NCI-H345 (cell line): ENCODE data around the gene CFAP410.
"Not testable (repeated sequence)": the region's sequence is repeated elsewhere in the genome, so short reads cannot be mapped to it uniquely, and the experiment has no call there.

ENCODE experiments used
- DNase-seq: peaks from one replicate; lab custom pipeline; 2025; lab: John Stamatoyannopoulos, UW

Gene CFAP410

GRCh38 chr21:44316277-44316900 is 22.8 kb downstream of the CFAP410 start:
- DNase-seq = no peak

- no peak for DNase-seq
These were observed 23.4 kb downstream of the CFAP410 start for GRCh38 chr21:44315691-44316203.

- no peak for DNase-seq
These were observed 24.6 kb downstream of the CFAP410 start for GRCh38 chr21:44314561-44314960.

DNA sequence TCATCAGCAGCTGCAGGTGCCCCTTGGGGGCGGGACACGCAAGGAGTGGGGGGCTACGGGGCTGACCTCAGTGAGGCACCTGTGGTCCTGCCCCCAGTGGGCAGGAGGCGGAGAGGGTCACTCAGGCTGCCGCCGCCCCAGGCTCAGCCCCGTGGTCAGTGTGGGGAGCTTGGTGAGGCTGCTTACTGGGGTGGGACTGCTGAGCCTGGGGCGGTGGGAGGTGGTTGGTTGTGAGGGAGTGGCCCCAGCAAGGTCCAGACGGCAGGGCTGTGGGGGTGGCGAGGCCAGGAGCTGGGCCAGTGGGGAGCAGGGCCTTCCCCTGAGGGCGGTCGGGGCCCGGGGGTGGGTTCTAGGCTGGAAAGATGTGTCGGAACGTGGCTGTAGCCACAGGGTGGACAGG is 25.1 kb downstream of the CFAP410 start:
- DNase-seq = no peak

DNA sequence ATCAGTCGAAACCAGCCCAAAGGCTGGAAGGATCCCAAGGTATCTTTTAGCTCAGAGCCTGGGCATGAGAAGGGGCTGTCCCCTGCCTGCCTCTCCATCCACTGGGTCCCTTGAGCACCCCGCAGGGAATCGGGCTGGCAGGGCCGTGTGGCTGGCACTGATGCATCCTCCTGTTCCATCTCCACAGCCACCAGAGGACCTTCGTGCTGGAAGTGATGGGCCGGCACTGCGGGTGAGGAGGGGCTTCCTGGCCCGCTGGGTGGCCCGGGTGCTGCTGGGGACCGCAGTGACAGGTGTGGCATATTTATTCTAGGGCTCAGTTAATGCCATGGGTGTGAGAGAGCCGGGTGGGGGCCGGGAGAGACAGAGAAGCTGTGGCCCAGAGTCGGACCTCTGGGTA is 25.7 kb downstream of the CFAP410 start:
- DNase-seq = no peak

GRCh38 chr21:44312716-44313115 is 26.5 kb downstream of the CFAP410 start:
- DNase-seq = no peak

- no peak for DNase-seq
These were observed 27.1 kb downstream of the CFAP410 start for GRCh38 chr21:44312089-44312488.

- DNase-seq = no peak
These were observed 28.3 kb downstream of the CFAP410 start for GRCh38 chr21:44310628-44311507.

DNA sequence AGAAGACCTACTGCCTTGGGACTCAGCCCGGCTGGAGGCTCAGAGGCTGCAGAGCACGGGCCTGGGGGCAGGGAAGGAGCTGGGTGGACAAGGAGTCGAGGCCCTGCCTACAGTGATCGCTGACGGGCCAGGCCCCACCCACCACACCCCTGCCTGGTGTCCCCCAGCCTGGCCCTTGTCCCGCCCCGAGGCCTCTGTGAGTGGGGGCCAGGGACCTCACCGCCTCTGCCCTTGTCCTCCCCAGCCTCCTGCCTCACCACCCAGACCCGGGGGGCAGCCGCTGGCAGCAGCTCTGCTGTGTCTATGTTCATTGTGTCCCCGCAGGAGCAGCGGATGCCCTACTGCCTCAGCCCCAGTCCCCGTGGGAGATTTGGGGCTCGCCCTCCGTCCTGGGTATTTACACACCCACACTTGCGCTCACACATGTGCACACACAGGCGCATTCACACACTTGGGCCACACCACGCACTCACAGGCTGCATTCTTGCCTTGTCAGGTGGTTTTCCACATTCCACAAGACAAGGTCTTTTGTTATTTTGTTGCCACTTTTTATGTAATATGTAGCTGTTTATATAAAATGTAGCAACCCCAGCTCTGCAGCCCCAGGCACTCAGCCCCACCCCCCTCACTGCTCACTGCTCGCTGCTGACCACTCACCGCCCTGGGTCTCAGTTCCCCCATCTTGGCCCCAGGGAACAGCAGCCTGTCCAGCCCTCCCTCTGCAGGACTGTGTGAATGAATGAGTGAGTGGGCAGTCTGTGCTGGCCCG is 32.1 kb downstream of the CFAP410 start:
- no peak for DNase-seq

DNA sequence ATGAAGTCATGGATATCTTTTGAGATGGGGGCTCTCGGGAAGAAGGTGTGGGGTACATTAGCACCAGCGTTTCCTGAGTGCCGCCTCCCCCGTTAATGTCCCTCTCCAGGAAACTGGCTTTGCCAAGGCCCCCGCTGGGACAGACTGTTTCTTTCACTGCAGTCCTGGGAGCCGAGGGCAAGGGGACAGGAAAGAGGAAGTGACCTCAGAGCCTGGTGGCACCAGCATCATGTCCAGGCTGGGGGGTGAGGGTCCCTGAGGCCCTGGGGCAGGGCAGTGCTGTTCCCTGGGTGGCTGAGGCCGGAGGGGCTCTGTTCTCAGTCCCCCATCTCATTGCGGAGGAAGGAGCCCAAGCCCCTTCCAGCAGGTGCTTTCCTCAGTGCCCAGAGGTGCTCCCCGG is 33.5 kb downstream of the CFAP410 start:
- no peak for DNase-seq

DNA sequence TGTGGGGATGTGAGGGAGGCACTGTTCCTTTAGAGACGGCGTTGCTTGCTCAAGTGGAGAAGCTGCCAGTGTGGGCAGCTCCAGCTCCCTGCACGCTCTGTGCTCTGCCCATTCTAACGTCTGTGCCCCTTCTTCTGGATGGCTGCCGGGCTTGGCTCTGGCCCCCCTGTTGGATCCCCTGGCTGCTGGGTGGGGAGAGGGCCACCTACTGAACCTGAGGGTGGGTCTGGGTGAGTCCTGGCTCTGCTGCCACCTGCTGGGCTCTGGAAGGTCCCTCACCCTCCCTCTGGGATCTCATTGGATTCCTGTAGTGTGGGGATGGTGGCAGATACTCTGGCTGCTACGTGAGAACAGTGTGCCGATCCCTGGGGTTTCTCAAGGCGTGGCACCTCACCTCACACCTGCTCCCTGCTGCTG is 34.3 kb downstream of the CFAP410 start:
- peak; percentile 37 for DNase-seq

DNA sequence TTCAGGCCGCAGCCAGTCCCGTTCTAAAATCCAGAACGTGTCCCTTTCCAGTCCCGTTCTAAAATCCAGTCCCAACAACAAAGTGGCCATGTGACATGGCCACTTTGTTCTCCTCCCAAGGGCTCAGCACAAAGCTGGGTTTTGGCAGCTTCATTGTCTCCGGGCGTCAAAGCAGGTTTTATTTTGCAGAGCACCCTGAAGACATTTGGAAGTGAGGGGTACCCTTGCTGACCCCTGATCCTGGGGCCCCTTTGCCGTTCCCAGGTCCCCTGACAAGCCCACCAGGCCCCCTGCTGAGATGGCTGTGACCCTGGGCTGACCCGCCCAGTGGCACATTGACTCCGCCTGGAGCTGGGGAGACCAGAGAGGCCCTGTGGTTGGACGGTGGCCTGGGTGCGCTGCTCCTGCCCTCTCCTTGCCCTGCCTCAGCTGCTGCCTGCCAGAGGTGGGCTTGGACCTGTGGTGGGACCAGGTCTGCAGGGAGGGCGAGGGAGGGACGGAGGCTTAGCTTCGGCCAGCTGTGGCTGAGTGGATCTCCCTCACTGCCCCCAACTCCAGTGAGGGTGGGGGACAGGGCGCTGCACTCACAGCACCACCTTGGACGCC is 35.1 kb downstream of the CFAP410 start:
- DNase-seq = no peak

DNA sequence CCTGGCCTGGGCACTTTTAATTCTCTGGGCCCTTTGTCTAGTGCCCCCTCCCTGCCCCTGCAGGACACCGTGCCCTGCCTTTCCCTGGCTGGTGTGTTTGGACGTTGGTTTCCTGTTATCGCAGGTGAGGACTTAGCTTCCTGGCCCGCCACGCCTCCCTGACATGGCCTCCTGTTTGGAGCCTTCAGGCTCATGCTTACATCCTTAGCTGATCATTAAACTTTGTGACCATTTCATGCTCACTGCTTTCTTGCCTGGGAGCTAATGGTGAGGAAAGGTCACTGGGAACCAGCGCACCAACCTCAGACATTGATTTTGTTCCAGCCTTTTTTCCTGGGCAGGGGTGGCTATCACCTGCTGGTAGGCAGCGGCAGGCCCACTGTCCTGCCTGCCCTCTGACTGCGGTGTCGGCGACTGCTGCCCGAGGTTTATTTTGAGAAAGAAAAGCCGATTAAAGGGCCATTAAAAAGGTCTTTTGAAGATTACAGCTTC is 35.7 kb downstream of the CFAP410 start:
- DNase-seq = no peak

GRCh38 chr21:44302573-44303401 is 36.4 kb downstream of the CFAP410 start:
- DNase-seq = not testable (repeated sequence)

- DNase-seq = peak; percentile 32
These were observed 37.2 kb downstream of the CFAP410 start for GRCh38 chr21:44301961-44302406.

DNA sequence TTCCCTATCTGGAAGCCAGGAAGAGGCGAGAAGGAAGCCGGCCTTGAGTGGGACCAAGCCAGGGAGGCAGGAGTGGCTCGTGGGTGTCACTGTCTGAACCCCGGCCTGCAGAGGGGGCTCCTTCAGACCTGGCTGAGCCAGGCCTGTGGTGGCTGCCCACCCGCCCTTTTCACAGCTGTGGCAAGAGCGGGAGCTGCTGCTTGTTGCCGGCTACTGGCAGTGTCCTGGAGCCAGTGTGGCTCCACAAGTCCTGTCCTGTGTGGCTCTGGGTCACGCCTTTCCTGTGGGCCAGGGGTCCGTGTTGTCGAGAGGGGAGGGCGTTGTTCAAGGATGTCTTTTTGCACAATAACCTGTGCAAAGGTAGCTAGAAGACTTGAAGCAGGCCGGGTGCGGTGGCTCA is 38.0 kb downstream of the CFAP410 start:
- no peak for DNase-seq

DNA sequence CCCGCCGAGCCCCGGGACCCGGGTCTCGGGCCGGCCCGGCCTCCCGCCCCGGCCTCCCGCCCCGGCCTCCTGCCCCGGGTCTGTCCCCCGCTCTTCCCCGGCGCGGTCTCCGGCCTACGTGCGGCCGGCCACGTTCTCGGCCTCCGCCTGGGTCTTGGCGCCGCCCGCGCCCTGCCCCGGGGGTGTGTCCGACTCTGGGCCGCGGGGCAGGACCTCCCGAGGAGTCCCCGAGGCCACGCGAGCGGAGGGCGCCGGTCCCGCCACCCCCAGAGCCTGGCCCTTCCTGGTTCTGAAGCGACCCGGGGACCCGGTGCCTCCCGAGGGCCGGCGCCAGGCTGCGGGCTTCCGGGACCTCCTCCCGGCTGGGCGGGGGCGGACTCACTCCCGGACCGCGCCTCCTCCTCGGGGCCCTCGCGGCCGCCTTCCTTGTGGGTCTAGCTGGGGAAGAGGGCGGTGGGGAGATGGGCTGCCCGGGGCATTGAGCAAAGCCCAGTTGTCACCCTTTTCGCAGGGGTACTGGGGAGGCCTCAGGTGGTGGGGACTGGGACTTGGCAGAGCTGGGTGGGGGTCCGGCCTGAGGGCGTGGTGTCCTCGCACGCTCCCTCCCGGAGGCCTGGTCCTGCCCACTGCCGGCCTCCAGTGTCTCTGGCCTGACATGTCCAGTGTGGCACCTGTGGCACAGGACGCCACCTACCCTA is 38.8 kb downstream of the CFAP410 start:
- DNase-seq = peak; percentile 40

DNA sequence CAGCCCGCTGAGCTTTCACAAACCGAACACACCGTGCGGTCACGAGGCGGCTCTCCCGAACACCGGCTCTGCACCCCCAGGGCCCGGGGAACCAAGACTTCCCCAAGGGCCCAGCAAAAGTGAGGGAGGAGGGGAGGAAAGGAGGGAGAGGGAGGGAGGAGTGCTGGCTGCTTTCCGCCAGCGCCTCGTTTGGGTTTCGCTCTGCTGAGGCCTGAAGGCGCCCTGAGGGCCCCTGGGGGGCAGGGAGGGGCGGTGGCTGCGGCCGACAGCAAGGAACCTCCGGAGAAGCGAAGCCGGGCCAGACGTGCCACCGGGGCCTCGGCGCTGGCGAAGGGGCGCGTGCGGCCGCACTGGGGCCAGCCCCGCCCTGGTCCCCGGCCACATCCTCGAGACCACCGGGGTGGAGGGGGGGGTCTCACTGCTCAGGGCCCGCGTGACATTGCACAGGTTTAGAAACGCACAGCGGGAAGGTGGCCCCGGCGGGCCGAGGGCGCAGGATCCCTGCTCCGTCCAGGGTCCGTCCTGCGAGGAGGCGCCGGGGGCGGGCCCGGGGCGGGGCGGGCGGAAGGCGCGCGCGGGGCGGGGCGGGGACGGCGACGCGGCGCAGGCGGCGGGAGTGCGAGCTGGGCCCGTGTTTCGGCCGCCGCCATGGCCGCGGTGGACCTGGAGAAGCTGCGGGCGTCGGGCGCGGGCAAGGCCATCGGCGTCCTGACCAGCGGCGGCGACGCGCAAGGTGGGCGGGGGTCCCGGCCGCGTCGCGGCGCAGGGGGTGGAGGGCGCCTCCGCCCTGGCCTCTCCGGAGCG is 39.5 kb downstream of the CFAP410 start, which contains the start of gene PFKL:
Gene PFKL, plus strand, starts transcription at position 596 of the 804 bp plus-strand sequence. Its CDS starts 53 bp downstream, at position 649.
- DNase-seq = peak; percentile 68

- peak; percentile 48 for DNase-seq
These were observed 40.1 kb downstream of the CFAP410 start for GRCh38 chr21:44299085-44299457.
